Endothelial cell of hepatic sinusoid (primary cell): ENCODE data around the gene DAP3.
"Not testable (repeated sequence)": the region's sequence is repeated elsewhere in the genome, so short reads cannot be mapped to it uniquely, and the experiment has no call there.

ENCODE experiments used
- in situ Hi-C: cut with HindIII; loops from 2 replicates; pipeline ENCODE4 v1.10.0; 2017; ENCODE audit warnings: low sequenced_read_pairs

Gene DAP3

GRCh38 chr1:155689081-155689607, at the start of gene DAP3:
Gene DAP3, plus strand, starts transcription at chr1:155689091. Its CDS starts 20,689 bp downstream, at chr1:155709780.
- in situ Hi-C loops = not testable (repeated sequence)

GRCh38 chr1:155640367-155640766, 48.5 kb upstream of the DAP3 start:
- in situ Hi-C loops = loop anchor here (25.0 kb wide), 1 partner anchor 203 kb away; no protein-coding TSS in a partner anchor

DNA sequence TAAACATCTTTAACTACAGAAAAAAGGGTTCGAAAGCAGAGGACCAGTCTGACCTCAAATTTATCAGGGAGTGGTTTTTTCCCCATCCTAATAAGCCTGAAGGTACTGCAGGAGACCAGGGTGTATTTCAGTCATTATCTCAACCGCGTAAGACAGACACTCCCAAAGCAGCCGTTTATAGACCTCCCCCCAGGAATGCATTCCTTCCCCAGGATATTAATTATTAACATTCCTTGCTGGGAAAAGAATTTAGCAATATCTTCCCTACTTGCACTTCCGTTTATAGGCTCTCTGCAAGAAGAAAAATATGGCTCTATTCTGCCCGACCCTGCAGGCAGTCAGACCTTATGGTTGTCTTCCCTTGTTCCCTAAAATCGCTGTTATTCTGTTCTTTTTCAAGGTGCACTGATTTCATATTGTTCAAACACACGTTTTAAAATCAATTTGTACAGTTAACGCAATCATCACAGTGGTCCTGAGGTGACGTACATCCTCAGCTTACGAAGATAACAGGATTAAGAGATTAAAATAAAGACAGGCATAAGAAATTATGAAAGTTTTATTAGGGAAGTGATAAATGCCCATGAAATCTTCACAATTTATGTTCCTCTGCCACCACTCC, 46.2 kb upstream of the DAP3 start:
- in situ Hi-C loops = loop anchor here (25.0 kb wide), 1 partner anchor 205 kb away; no protein-coding TSS in a partner anchor

GRCh38 chr1:155643230-155643629, 45.7 kb upstream of the DAP3 start:
- in situ Hi-C loops = loop anchor here (25.0 kb wide), 1 partner anchor 206 kb away; no protein-coding TSS in a partner anchor

- in situ Hi-C loops = loop anchor here (25.0 kb wide), 1 partner anchor 208 kb away; no protein-coding TSS in a partner anchor
These were observed 43.8 kb upstream of the DAP3 start for GRCh38 chr1:155645034-155645598.

DNA sequence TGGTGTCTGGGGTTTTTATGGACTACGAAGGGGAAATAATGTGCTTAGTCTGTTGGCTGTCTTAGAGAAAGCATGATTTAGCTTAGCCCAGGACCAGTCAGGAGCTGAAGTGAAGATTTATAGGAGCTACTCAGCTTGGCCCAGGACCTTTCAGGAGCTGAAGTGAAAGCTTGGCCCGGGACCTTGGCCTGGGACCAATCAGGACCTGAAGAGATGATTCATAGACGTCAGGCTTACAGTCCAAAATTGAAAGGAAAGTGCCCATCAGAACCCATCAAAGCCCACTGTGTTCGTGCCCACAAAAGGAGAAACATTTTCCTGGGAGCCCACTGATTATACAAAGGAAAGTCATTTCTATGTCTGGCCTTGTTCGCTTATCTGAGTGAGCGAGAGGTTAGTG, 43.2 kb upstream of the DAP3 start:
- in situ Hi-C loops = loop anchor here (25.0 kb wide), 1 partner anchor 208 kb away; no protein-coding TSS in a partner anchor

GRCh38 chr1:155646307-155646706, 42.6 kb upstream of the DAP3 start:
- in situ Hi-C loops = loop anchor here (25.0 kb wide), 1 partner anchor 209 kb away; no protein-coding TSS in a partner anchor

- in situ Hi-C loops = loop anchor here (25.0 kb wide), 1 partner anchor 211 kb away; no protein-coding TSS in a partner anchor
These were observed 40.4 kb upstream of the DAP3 start for GRCh38 chr1:155648207-155649147.

- in situ Hi-C loops = loop anchor here (10.0 to 25.0 kb wide), 2 partner anchors 212 to 335 kb away; no protein-coding TSS in a partner anchor
These were observed 39.2 kb upstream of the DAP3 start for GRCh38 chr1:155649676-155650075.

GRCh38 chr1:155650231-155650757, 38.6 kb upstream of the DAP3 start:
- in situ Hi-C loops = loop anchor here (10.0 kb wide), 1 partner anchor 335 kb away; no protein-coding TSS in a partner anchor

- in situ Hi-C loops = loop anchor here (10.0 kb wide), 1 partner anchor 337 kb away; no protein-coding TSS in a partner anchor
These were observed 36.8 kb upstream of the DAP3 start for GRCh38 chr1:155651861-155652661.

GRCh38 chr1:155652951-155653350, 35.9 kb upstream of the DAP3 start:
- in situ Hi-C loops = loop anchor here (10.0 kb wide), 1 partner anchor 338 kb away; no protein-coding TSS in a partner anchor

DNA sequence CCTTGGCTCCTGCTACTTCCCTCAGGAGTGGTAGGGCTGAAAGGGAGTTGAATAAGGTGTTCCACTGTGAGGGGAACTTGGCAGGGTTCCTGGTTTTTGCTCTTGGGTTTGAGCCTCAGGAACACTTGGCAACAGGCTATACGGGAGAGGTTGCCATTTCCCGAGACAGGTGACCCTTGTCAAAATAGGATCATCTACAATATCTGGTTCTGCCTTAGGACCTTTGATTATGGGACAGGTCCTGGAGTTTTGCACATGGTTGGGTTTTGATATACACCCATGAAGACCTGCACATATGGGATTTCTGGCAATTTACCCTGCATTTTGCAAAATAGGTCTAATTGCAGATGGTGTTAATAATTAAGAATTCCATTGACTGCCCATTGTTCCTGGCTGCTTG, 31.4 kb upstream of the DAP3 start:
- in situ Hi-C loops = loop anchor here (10.0 kb wide), 1 partner anchor 343 kb away; no protein-coding TSS in a partner anchor

GRCh38 chr1:155661239-155661638, 27.7 kb upstream of the DAP3 start:
- in situ Hi-C loops = not testable (repeated sequence)

GRCh38 chr1:155669233-155670162, 19.4 kb upstream of the DAP3 start:
- in situ Hi-C loops = no loop called here

GRCh38 chr1:155671750-155672149, 17.1 kb upstream of the DAP3 start:
- in situ Hi-C loops = no loop called here

- in situ Hi-C loops = no loop called here
These were observed 15.9 kb upstream of the DAP3 start for GRCh38 chr1:155673003-155673402.

DNA sequence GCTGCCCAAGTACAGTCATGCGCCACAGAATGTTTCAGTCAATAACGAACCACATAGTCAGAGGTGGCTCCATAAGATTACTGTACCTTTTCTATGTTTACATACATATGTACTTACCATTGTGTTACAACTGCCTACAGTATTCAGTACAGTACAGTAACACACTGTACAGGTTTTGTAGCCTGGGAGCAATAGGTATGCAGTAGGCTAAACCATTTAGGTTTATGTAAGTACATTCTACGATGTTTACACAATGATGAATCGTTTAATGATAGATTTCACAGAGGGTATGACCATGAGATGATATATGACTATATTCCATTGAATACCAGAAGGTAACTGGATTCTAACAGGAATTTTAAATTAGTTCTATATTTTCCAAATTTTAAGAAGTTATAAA, 10.9 kb upstream of the DAP3 start:
- in situ Hi-C loops = no loop called here
